Peyer's patch (tissue), 4 donors: ENCODE measurements around the gene GTF3C1. TPM values are rescaled to one million over a fixed set of nuclear protein-coding genes. Genes with fewer than 3 reads are reported as not detected.

Experiments used
- DNase-seq, 3 donors: peaks; one replicate each; pipeline ENCODE4 v3.0.0-alpha.2; 2017 to 2019
- H3K27ac ChIP-seq, 4 donors: fragments of 200-600 bp; sonication (generic); one replicate each; pipeline ENCODE4 v1.5.1; 2016 to 2019
- H3K27me3 ChIP-seq, 2 donors: fragments of 200-600 bp; sonication (generic); one replicate each; pipeline ENCODE4 v1.5.1; 2019
- H3K36me3 ChIP-seq, 3 donors: fragments of 200-600 bp; sonication (generic); one replicate each; pipeline ENCODE4 v1.5.1; 2016 to 2019
- H3K4me1 ChIP-seq, 4 donors: fragments of 200-600 bp; sonication (generic); one replicate each; pipeline ENCODE4 v1.5.1; 2016 to 2019
- H3K4me3 ChIP-seq, 4 donors: fragments of 200-600 bp; sonication (generic); 1 replicate in 3 of 4; 2 replicates in 1 of 4; pipeline ENCODE4 v1.5.1; 2016 to 2019; ENCODE audit warnings: mild to moderate bottlenecking in 1 of 4
- H3K9me3 ChIP-seq, 4 donors: fragments of 200-600 bp; sonication (generic); one replicate each; pipeline ENCODE4 v1.5.1; 2016 to 2019; ENCODE audit warnings: mild to moderate bottlenecking in 1 of 4
- POLR2A ChIP-seq, 2 donors: fragments of 450-650 bp; IDR thresholded peaks; one replicate each; pipeline ENCODE4 v1.5.1; 2017; ENCODE audit warnings: antibody characterized with exemption in 2 of 2, mild to moderate bottlenecking in 2 of 2, moderate library complexity in 2 of 2
- total RNA-seq, 4 donors: library from RNA; depleted of rRNA; stranded (reverse); fragments of >200 nt; gene quantifications; one replicate each; pipeline ENCODE4 v1.1.0, GENCODE V29; 2016
- TF ChIP-seq, protein P1 (sequence below), 6 experiments: fragments of 450-650 bp in 4 of 6; fragments of 200-600 bp in 2 of 6; sonication (generic) in 1 of 6; IDR thresholded peaks; one replicate each; pipeline ENCODE4 v1.5.1; 2017 to 2019; ENCODE audit warnings: antibody characterized with exemption in 6 of 6, mild to moderate bottlenecking in 3 of 6, moderate library complexity in 1 of 6

The GTF3C1 gene
- total RNA-seq, 4 donors from 2014 or later, result 49.6 to 80.1 (median 73.0) TPM

DNA sequence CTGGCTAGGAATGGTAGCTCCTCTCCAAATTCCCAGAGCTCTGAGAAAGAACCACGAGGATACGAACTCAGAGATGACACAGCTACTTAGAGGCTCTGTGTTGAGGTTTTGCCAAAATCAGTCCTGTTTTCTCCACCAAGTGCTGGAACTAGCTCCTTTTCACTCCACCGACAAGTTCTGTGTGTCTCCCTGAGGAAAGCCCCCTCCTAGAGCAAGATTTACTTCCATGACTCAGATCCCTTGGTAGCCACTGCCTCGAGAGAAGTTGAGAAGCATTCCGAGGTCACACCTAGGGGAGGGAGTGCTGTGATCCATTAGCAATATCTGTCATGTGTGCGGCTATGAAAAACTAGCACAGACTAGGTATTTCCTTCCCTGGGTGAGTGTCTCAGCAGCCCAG, 117.2 kb downstream of the GTF3C1 start:
- Histone ChIP-seq H3K4me1 (peaks cover 0 to 4% (median 0%) of the 10 kb centered on the region in 4 donors), H3K9me3 (no peaks in the 10 kb centered on the region), H3K27ac (no peak overlapping the region), H3K36me3 (no peaks in the 10 kb centered on the region), H3K27me3 (no peaks in the 10 kb centered on the region), H3K4me3 (no peak overlapping the region)
- no peak for DNase-seq
- no peak for TF ChIP-seq POLR2A (IDR thresholded peaks at IDR 0.05)
- TF ChIP-seq, protein P1, sequence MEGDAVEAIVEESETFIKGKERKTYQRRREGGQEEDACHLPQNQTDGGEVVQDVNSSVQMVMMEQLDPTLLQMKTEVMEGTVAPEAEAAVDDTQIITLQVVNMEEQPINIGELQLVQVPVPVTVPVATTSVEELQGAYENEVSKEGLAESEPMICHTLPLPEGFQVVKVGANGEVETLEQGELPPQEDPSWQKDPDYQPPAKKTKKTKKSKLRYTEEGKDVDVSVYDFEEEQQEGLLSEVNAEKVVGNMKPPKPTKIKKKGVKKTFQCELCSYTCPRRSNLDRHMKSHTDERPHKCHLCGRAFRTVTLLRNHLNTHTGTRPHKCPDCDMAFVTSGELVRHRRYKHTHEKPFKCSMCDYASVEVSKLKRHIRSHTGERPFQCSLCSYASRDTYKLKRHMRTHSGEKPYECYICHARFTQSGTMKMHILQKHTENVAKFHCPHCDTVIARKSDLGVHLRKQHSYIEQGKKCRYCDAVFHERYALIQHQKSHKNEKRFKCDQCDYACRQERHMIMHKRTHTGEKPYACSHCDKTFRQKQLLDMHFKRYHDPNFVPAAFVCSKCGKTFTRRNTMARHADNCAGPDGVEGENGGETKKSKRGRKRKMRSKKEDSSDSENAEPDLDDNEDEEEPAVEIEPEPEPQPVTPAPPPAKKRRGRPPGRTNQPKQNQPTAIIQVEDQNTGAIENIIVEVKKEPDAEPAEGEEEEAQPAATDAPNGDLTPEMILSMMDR (IDR thresholded peaks at IDR 0.05), result no peak

DNA sequence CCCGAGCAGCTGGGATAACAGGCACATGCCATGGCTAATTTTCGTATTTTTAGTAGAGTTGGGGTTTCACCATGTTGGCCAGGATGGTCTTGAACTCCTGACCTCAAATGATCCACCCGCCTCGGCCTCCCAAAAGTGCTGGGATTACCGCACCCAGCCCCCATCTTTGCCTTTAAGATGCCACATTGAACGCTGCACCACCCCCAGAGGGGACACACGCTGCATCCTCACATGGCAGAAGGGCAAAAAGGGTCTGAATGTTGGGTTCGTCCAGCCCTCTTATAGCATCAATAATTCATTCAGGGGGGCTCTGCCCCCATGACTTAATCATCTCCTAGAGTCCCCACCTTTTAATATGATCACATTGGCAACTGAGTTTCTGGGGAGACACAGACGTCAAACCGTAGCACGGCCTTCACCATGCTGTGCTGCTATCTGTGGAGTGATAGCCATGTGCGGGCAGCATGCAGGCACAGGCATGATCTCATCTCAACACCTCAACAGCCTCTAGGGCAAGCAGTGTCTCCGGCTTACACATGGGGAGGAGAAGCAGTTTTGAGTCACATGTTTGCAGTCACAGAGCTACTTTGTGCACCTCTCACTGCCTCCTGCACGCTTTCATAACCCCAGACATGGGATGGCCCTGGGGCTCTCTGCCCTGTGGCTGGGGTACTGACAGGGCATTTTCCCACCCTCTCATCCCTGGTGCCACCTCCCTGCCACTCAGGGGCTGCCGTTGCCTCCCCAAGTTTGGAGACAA, 117.8 kb downstream of the GTF3C1 start:
- no peak for TF ChIP-seq POLR2A (IDR thresholded peaks at IDR 0.05)
- TF ChIP-seq, protein P1 (IDR thresholded peaks at IDR 0.05), result no peak
- no peaks in the 10 kb centered on the region for H3K9me3 ChIP-seq
- H3K27me3 ChIP-seq, result no peaks in the 10 kb centered on the region
- peak in 2 of 3 donors; percentile 12 to 29 for DNase-seq
- no peak overlapping the region for H3K27ac ChIP-seq
- H3K36me3 ChIP-seq, result no peaks in the 10 kb centered on the region
- no peak overlapping the region for H3K4me3 ChIP-seq
- H3K4me1 ChIP-seq, result peaks cover 0 to 4% (median 0%) of the 10 kb centered on the region in 4 donors

DNA sequence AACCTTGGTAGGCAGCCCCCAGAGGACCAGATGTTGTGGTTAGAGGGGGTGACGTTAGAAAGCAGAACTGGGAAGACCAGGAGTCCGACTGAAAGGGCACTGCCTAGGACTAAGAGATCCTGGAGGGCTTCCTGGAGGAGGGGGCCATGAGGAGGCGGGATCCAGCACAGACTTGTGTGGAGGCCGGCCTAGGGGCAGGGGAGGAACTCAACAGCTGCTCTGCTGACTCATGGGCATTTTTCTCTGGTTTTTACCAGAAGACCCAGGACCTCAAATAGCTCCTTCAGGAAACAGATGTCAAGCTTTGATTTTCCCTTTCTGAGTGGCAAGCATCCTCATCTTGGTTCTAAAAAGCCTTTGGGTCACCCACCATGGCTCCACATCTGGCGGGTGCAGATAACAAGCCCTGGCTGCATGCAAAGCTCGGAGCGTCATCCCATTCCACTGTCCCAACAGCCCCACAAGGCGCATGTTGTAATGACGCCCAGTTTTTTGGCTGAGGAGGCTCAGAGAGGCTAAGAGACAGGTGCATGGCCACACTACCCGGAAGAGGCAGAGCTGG, 118.7 kb downstream of the GTF3C1 start:
- no peak for TF ChIP-seq POLR2A (IDR thresholded peaks at IDR 0.05)
- TF ChIP-seq, protein P1 (IDR thresholded peaks at IDR 0.05), result no peak
- Histone ChIP-seq H3K27me3 (no peaks in the 10 kb centered on the region), H3K9me3 (no peaks in the 10 kb centered on the region), H3K36me3 (no peaks in the 10 kb centered on the region), H3K4me1 (peaks cover 0 to 4% (median 0%) of the 10 kb centered on the region in 4 donors), H3K4me3 (no peak overlapping the region), H3K27ac (no peak overlapping the region)
- DNase-seq, result peak in 1 of 3 donors; percentile 45

DNA sequence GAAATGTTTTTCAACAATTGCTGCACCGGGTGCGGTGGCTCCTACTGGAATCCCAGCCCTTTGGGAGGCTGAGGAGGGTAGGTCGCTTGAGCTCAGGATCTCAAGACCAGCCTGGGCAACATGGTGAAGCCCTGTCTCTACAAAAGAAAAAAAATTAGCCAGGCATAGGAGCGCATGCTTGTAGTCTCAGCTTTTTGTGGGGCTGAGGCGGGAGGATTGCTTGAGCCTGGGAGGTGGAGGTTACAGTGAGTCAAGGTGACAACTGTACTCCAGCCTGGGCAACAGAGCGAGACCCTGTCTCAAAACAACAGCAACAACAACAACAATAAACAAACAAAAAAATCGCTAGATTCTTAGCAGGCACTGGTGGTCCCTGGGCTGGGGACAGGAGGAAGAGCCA, 119.2 kb downstream of the GTF3C1 start:
- no peaks in the 10 kb centered on the region for H3K36me3 ChIP-seq
- H3K4me1 ChIP-seq, result peaks cover 0 to 4% (median 0%) of the 10 kb centered on the region in 4 donors
- H3K4me3 ChIP-seq, result no peak overlapping the region
- H3K27ac ChIP-seq, result no peak overlapping the region
- no peak for TF ChIP-seq POLR2A (IDR thresholded peaks at IDR 0.05)
- TF ChIP-seq, protein P1 (IDR thresholded peaks at IDR 0.05), result no peak
- no peaks in the 10 kb centered on the region for H3K9me3 ChIP-seq
- no peaks in the 10 kb centered on the region for H3K27me3 ChIP-seq
- DNase-seq, result peak in 1 of 3 donors; percentile 33

DNA sequence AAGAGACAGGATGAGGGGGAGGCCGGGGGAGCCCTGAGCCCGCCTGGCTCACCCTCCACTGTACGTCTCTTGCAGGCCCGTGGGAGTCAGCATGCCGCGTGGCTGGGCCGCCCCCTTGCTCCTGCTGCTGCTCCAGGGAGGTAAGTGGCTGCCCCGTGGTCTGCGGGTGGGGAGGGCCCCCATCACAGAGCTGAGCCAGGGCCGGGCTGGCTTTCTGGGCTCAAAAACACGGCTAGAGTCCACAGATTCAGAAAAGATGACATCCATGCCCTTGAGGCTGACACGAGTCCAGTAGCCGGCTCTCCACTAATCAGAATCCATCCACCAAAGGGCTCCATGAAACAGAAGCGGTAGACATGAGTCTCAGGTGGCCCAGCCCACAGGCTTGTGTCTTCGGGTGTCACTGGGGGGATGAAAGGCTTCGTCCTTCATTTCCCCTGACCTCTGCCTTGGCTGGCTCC, 119.7 kb downstream of the GTF3C1 start:
- peak in 1 of 3 donors; percentile 42 for DNase-seq
- Histone ChIP-seq H3K27me3 (no peaks in the 10 kb centered on the region), H3K9me3 (no peaks in the 10 kb centered on the region), H3K4me3 (no peak overlapping the region), H3K27ac (no peak overlapping the region), H3K4me1 (peaks cover 0 to 4% (median 0%) of the 10 kb centered on the region in 4 donors), H3K36me3 (no peaks in the 10 kb centered on the region)
- no peak for TF ChIP-seq POLR2A (IDR thresholded peaks at IDR 0.05)
- TF ChIP-seq, protein P1 (IDR thresholded peaks at IDR 0.05), result no peak
